ENCODE data around the gene ATP8A1. TPM values are rescaled to one million over a fixed set of nuclear protein-coding genes. Genes with fewer than 3 reads are reported as not detected.

The ATP8A1 gene
- total RNA-seq, 2 experiments from 2014 or later, result 80.0 to 141 TPM

GRCh38 chr4:42543126-42543525, 113.8 kb downstream of the ATP8A1 start:
- Histone ChIP-seq H3K4me2 (ENCODE audit: low read length) (no peak overlapping the region), H3K79me2 (ENCODE audit: insufficient read depth, low read depth, low read length) (no peaks in the 10 kb centered on the region), H3K4me1 (ENCODE audit: insufficient read depth, low read length, poor library complexity, severe bottlenecking) (no peaks in the 10 kb centered on the region), H3K36me3 (ENCODE audit: insufficient read depth, low read length) (peaks cover 90% of the 10 kb centered on the region), H3K4me3 (ENCODE audit: low read depth, low read length, poor library complexity, severe bottlenecking) (no peak overlapping the region), H3K9me3 (ENCODE audit: low read length) (peaks cover 6% of the 10 kb centered on the region; the same call in 1 of the 2 replicates), H2AFZ (ENCODE audit: low read length) (no peak overlapping the region), H3K9me2 (ENCODE audit: insufficient read depth, low read length) (no peaks in the 10 kb centered on the region), H3K27ac (ENCODE audit: low read depth, low read length, poor library complexity, severe bottlenecking) (no peak overlapping the region), H4K20me1 (ENCODE audit: insufficient read depth, low read length) (no peaks in the 10 kb centered on the region)
- no peak for TF ChIP-seq CTCF (conservative IDR thresholded peaks at IDR 0.05; ENCODE audit: low read length)
- no peak for TF ChIP-seq EZH2phosphoT487 (IDR thresholded peaks at IDR 0.05; ENCODE audit: borderline replicate concordance, low read depth, low read length)
- no TSS peak for BruUV-seq (replicated peaks)
- CTCF ChIA-PET (ENCODE audit: unreplicated experiment), result no interaction called here
- POLR2A ChIA-PET, result no interaction called here
- intact Hi-C loops (cut with micrococcal nuclease; ENCODE audit: unreplicated experiment), result no loop called here
- DNase-seq (ENCODE audit: low spot score), result no peak

- BruUV-seq (replicated peaks), result no TSS peak
- H3K4me2 ChIP-seq (ENCODE audit: low read length), result no peak overlapping the region
- intact Hi-C loops (cut with micrococcal nuclease; ENCODE audit: unreplicated experiment), result no loop called here
- no peaks in the 10 kb centered on the region for H3K9me2 ChIP-seq (ENCODE audit: insufficient read depth, low read length)
- no peak for DNase-seq (ENCODE audit: low spot score)
- H3K36me3 ChIP-seq (ENCODE audit: insufficient read depth, low read length), result peaks cover 87% of the 10 kb centered on the region
- H3K4me1 ChIP-seq (ENCODE audit: insufficient read depth, low read length, poor library complexity, severe bottlenecking), result no peaks in the 10 kb centered on the region
- H4K20me1 ChIP-seq (ENCODE audit: insufficient read depth, low read length), result no peaks in the 10 kb centered on the region
- no peak overlapping the region for H3K27ac ChIP-seq (ENCODE audit: low read depth, low read length, poor library complexity, severe bottlenecking)
- no peak overlapping the region for H2AFZ ChIP-seq (ENCODE audit: low read length)
- no peak overlapping the region for H3K4me3 ChIP-seq (ENCODE audit: low read depth, low read length, poor library complexity, severe bottlenecking)
- H3K79me2 ChIP-seq (ENCODE audit: insufficient read depth, low read depth, low read length), result no peaks in the 10 kb centered on the region
- CTCF ChIA-PET (ENCODE audit: unreplicated experiment), result no interaction called here
- POLR2A ChIA-PET, result interaction anchor here (1.5 kb wide), 1 partner anchor 12 kb away, joined by 5 read pairs; no protein-coding TSS in a partner anchor
- no peak for TF ChIP-seq EZH2phosphoT487 (IDR thresholded peaks at IDR 0.05; ENCODE audit: borderline replicate concordance, low read depth, low read length)
- no peak for TF ChIP-seq CTCF (conservative IDR thresholded peaks at IDR 0.05; ENCODE audit: low read length)
- H3K9me3 ChIP-seq (ENCODE audit: low read length), result peaks cover 6% of the 10 kb centered on the region; the same call in 1 of the 2 replicates
These were observed 115.3 kb downstream of the ATP8A1 start for GRCh38 chr4:42541647-42542046.

GRCh38 chr4:42533042-42533441, 123.9 kb downstream of the ATP8A1 start:
- ChIA-PET POLR2A (interaction anchor here (0.5 to 1.0 kb wide), 2 partner anchors 12 to 68 kb away, joined by 3 to 7 read pairs; no protein-coding TSS in a partner anchor), CTCF (ENCODE audit: unreplicated experiment) (no interaction called here)
- no peak for DNase-seq (ENCODE audit: low spot score)
- H2AFZ ChIP-seq (ENCODE audit: low read length), result no peak overlapping the region
- H3K4me3 ChIP-seq (ENCODE audit: low read depth, low read length, poor library complexity, severe bottlenecking), result no peak overlapping the region
- TF ChIP-seq CTCF (conservative IDR thresholded peaks at IDR 0.05; ENCODE audit: low read length) (no peak), EZH2phosphoT487 (IDR thresholded peaks at IDR 0.05; ENCODE audit: borderline replicate concordance, low read depth, low read length) (no peak)
- H3K4me2 ChIP-seq (ENCODE audit: low read length), result no peak overlapping the region
- peaks cover 95% of the 10 kb centered on the region for H3K36me3 ChIP-seq (ENCODE audit: insufficient read depth, low read length)
- no TSS peak for BruUV-seq (replicated peaks)
- no peaks in the 10 kb centered on the region for H4K20me1 ChIP-seq (ENCODE audit: insufficient read depth, low read length)
- H3K9me3 ChIP-seq (ENCODE audit: low read length), result no peaks in the 10 kb centered on the region
- H3K4me1 ChIP-seq (ENCODE audit: insufficient read depth, low read length, poor library complexity, severe bottlenecking), result no peaks in the 10 kb centered on the region
- no peak overlapping the region for H3K27ac ChIP-seq (ENCODE audit: low read depth, low read length, poor library complexity, severe bottlenecking)
- intact Hi-C loops (cut with micrococcal nuclease; ENCODE audit: unreplicated experiment), result no loop called here
- no peaks in the 10 kb centered on the region for H3K9me2 ChIP-seq (ENCODE audit: insufficient read depth, low read length)
- H3K79me2 ChIP-seq (ENCODE audit: insufficient read depth, low read depth, low read length), result peaks cover 5% of the 10 kb centered on the region; the same call in 1 of the 2 replicates
